ENCODE results near the gene KCNQ1.
A peak's percentile ranks its signal among the peaks of the same experiment; 100 is the strongest.

KCNQ1 gene

GRCh38 chr11:2417856-2418692 is 26.7 kb upstream of the KCNQ1 start:
- H3K4me3 Mint-ChIP-seq: no peak overlapping the region
- H3K4me1 Mint-ChIP-seq: no peaks in the 10 kb centered on the region
- no peaks in the 10 kb centered on the region for H3K9me3 Mint-ChIP-seq
- H3K36me3 Mint-ChIP-seq: no peaks in the 10 kb centered on the region
- ATAC-seq (no peak), DNase-seq (ENCODE audit: low spot score in 2 of 2) (no peak)
- H3K27ac Mint-ChIP-seq: no peak overlapping the region

DNA sequence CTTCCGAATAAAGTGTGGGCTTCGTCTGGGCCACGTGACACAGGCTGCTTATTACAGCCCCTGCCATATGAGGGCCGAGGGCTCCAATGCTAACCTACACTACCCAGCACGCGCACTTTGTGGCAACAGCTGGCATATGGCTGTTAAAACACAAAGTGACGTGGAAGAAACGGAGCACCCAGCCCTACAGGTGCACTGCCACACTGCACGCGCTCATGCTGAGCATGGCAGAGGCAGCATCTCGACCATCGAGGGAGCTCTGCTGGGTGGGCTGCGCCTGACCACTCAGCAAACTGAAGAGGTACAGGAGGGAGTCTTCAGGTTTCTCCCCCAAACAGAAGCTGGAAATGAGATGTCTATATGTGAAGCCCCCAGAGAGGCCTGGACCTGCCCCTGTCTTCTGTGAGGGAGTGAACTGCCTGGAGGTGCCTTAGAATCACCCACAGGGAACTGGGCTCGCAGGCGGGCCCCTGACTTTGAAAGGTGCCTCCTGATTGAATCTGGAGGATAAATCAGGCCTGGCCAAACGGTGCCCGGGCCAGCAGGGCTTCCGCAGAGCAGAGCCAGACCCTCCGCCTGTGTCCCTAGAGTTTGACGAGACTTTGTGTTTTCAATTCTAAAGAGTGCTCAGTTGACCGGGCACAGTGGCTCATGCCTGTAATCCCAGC is 26.0 kb upstream of the KCNQ1 start:
- Mint-ChIP-seq H3K4me1 (no peaks in the 10 kb centered on the region), H3K4me3 (no peak overlapping the region), H3K27ac (no peak overlapping the region), H3K36me3 (no peaks in the 10 kb centered on the region), H3K9me3 (no peaks in the 10 kb centered on the region)
- DNase-seq (ENCODE audit: low spot score in 2 of 2) (no peak), ATAC-seq (no peak)

DNA sequence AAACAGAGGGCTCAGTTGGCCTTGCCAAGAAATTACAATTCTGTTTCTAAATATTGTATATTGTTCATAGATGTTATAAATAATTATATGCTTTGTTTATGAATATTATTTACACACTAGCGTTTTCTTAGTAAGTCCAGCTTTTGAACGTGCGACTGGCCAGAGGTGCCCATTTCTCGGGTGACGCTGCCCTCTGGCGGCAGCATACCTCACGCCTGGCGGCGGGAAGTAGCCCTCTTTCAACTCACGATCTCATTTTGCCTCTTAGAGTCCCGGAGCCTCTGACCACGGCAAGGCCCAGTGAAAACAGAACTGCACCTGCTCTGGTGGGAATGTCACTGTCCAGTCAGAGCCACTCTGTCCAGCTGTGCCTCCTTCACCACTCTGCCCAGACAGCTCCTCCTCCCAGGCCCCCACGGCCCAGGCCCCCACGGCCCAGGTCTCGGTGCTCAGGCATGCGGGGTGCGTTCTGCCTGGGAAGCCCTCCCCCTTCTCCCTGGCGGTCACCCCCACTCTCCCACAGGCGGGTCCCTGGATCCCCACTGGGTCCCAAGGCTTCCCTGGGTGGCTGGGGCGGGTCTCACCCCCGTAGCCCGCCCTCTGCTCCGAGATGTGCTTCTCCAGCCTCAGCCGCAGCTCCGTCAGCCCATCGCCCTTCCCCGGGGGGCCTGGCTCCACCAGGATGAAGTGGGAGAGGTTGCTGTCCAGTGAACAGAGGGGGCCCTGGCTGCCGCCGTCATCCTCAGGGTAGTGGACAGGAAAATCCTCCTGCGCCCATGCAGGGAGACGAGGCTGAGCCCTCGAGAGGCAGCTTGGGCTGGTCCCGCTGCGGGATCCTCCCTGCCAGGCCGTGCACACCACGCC is 24.9 kb upstream of the KCNQ1 start:
- ATAC-seq (peak; percentile 54), DNase-seq (ENCODE audit: low spot score in 2 of 2) (peak; percentile 66 to 83)
- Mint-ChIP-seq H3K9me3 (no peaks in the 10 kb centered on the region), H3K4me1 (no peaks in the 10 kb centered on the region), H3K27ac (no peak overlapping the region), H3K36me3 (no peaks in the 10 kb centered on the region), H3K4me3 (no peak overlapping the region)

GRCh38 chr11:2420502-2421225 is 24.1 kb upstream of the KCNQ1 start:
- H3K36me3 Mint-ChIP-seq: no peaks in the 10 kb centered on the region
- no peaks in the 10 kb centered on the region for H3K9me3 Mint-ChIP-seq
- no peak overlapping the region for H3K4me3 Mint-ChIP-seq
- peak; percentile 63 to 83 for DNase-seq (ENCODE audit: low spot score in 2 of 2)
- ATAC-seq: peak; percentile 87
- no peaks in the 10 kb centered on the region for H3K4me1 Mint-ChIP-seq
- no peak overlapping the region for H3K27ac Mint-ChIP-seq

- Mint-ChIP-seq H3K4me1 (no peaks in the 10 kb centered on the region), H3K9me3 (no peaks in the 10 kb centered on the region), H3K27ac (no peak overlapping the region), H3K4me3 (no peak overlapping the region), H3K36me3 (no peaks in the 10 kb centered on the region)
- ATAC-seq (no peak), DNase-seq (ENCODE audit: low spot score in 2 of 2) (no peak)
Observed at GRCh38 chr11:2421226-2421994, 23.4 kb upstream of the KCNQ1 start.

DNA sequence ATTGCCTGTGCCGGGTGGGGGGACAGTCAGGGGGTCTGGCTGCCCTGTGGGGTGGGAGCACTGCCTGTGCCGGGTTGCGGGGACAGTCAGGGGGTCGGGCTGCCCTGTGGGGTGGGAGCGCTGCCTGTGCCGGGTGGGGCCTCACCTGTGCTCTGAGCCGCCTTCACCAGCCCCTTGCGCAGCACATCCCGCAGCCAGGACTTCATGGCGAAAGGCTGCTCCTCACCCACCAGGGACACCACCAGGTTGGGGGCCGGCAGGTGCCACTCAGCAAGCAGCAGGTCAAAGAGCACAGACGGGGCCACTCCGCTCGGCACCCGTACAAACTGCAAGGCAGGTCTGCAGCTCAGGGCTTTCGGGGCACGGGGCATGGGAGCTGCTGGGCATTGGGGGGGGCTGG is 22.8 kb upstream of the KCNQ1 start:
- Mint-ChIP-seq H3K36me3 (no peaks in the 10 kb centered on the region), H3K4me3 (no peak overlapping the region), H3K27ac (no peak overlapping the region), H3K4me1 (no peaks in the 10 kb centered on the region), H3K9me3 (no peaks in the 10 kb centered on the region)
- DNase-seq (ENCODE audit: low spot score in 2 of 2) (no peak), ATAC-seq (no peak)

GRCh38 chr11:2422461-2423156 is 22.2 kb upstream of the KCNQ1 start:
- Mint-ChIP-seq H3K27ac (no peak overlapping the region), H3K4me1 (no peaks in the 10 kb centered on the region), H3K9me3 (no peaks in the 10 kb centered on the region), H3K4me3 (no peak overlapping the region), H3K36me3 (no peaks in the 10 kb centered on the region)
- DNase-seq (ENCODE audit: low spot score in 2 of 2) (no peak), ATAC-seq (no peak)

DNA sequence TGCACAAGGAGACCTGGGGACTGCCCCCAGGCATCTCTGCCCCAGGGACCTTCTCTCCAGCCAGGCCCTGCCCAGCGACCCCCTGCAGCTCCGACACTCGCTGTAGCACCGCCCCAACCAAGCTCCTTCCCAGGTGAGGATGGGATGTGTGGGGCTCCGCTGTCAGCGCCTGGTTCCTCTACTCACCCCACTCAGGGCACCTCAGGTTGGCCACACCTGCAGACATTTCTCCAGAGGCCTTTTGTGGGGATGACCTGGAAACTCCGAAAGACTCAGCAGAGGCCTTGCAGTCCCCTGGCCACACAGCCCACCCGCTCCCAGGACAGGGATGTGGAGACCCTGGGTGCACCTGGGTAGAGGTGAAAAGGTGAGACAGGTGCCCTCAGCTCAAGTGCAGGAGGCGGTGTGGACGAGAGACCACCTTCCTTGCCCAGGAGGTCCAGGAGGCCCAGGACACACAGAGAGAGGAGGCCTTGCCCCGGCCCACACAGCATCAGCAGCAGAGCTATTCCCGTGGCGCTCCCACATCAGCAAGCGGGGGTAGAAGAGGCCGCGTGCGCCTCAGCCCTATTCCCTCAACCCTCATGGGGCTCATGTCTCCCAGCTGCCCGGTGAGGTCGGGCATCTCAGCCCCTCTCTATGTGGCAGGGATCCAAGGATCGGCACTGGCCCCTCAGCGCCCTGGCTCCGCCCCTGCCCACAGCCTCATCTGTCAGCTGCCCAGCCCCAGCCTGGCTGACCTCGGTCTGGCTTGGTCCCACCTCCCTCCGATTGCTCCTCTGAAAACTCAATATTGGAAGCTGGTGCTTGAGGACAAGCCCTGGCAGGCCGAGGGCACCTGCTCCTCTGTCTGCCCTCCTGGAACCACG is 21.4 kb upstream of the KCNQ1 start:
- no peak overlapping the region for H3K4me3 Mint-ChIP-seq
- ATAC-seq: no peak
- H3K36me3 Mint-ChIP-seq: no peaks in the 10 kb centered on the region
- no peaks in the 10 kb centered on the region for H3K9me3 Mint-ChIP-seq
- no peaks in the 10 kb centered on the region for H3K4me1 Mint-ChIP-seq
- H3K27ac Mint-ChIP-seq: no peak overlapping the region
- DNase-seq (ENCODE audit: low spot score in 2 of 2): no peak

DNA sequence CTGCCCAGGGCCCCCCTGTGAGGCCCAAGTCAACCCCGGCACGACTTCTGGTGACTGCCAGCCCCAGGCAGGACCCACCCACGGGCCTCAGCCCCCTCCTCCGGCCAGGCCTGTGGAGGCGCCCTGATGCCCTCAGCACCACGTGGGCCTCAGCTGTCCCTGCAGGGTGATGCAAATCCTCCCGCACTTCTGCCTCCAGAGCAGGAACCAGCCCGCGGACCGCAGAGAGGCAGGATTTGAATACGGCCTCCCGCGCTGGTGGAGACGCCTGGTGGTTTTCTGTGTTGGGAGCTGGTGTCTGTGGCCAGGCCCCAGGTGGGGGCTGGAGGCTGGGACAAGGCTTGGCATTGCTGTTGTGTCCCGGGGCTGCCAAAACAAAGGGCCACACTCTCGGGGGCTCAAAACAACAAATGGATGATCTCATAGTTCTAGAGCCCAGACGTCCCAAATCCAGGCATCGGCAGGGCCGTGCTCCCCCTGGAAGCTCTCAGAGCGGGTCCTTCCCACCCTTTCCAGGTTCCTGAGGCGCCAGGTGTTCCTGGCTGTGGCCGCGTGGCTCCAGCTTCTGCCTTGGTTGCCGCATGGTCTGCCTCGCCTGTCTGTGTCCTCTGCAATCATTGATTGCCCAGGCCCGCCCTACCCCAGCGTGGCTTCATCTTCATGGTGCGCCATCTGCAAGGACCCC is 19.9 kb upstream of the KCNQ1 start:
- H3K4me3 Mint-ChIP-seq: no peak overlapping the region
- no peak overlapping the region for H3K27ac Mint-ChIP-seq
- H3K9me3 Mint-ChIP-seq: no peaks in the 10 kb centered on the region
- H3K4me1 Mint-ChIP-seq: no peaks in the 10 kb centered on the region
- ATAC-seq (no peak), DNase-seq (ENCODE audit: low spot score in 2 of 2) (no peak)
- no peaks in the 10 kb centered on the region for H3K36me3 Mint-ChIP-seq

DNA sequence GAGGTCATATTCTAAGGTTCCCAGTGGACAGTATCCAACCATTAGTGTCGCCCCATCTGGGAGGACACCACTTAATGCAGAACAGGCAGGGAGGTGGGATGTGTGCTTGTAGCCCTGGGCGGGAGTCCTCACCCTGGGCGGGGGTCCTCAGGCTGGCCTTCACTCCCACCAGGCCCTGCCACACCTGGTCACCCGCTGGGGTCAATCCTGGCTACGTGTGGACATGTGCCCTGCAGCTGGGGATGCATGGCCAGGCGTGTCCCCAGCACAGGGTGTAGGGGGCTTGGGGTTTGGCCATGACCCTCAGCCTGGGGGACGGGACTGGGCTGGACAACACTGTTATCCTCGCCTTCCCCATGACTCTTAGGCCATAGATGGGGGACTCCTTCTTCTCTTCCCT is 19.3 kb upstream of the KCNQ1 start:
- H3K36me3 Mint-ChIP-seq: no peaks in the 10 kb centered on the region
- H3K9me3 Mint-ChIP-seq: no peaks in the 10 kb centered on the region
- H3K4me1 Mint-ChIP-seq: no peaks in the 10 kb centered on the region
- ATAC-seq (no peak), DNase-seq (ENCODE audit: low spot score in 2 of 2) (no peak)
- H3K27ac Mint-ChIP-seq: no peak overlapping the region
- H3K4me3 Mint-ChIP-seq: no peak overlapping the region

DNA sequence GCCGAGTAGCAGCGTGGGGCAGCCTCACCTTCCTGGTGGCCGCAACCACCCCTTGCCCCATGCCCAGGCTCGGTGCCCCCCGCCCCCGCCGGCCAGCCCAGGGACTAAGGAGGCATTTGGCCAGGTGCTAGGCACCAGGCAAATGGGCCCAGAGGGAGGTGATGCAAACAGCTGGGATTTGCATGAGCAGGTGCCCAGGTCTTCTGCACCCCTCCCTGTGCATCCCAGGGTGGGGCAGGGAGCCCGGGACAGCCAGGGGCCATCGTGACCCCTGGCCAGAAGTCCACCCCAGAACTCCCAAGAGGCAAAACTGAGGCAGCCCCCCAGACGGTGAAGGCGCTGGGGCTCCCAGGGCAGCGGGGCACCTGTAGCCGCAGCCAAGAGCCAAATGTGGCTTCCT is 18.6 kb upstream of the KCNQ1 start:
- Mint-ChIP-seq H3K36me3 (no peaks in the 10 kb centered on the region), H3K9me3 (no peaks in the 10 kb centered on the region), H3K4me3 (no peak overlapping the region), H3K27ac (no peak overlapping the region), H3K4me1 (no peaks in the 10 kb centered on the region)
- ATAC-seq (no peak), DNase-seq (ENCODE audit: low spot score in 2 of 2) (no peak)

GRCh38 chr11:2426826-2427521 is 17.8 kb upstream of the KCNQ1 start:
- Mint-ChIP-seq H3K4me1 (peaks cover 6% of the 10 kb centered on the region), H3K36me3 (no peaks in the 10 kb centered on the region), H3K9me3 (no peaks in the 10 kb centered on the region), H3K4me3 (no peak overlapping the region), H3K27ac (no peak overlapping the region)
- no peak for DNase-seq (ENCODE audit: low spot score in 2 of 2)
- no peak for ATAC-seq
